Stomach (tissue), 9 donors: Measurements from ENCODE around the gene TMEM54. TPM values are rescaled to one million over a fixed set of nuclear protein-coding genes. Genes with fewer than 3 reads are reported as not detected.
A peak's percentile ranks its signal among the peaks of the same experiment; 100 is the strongest.

Experiments used
- DNase-seq, 2 donors: peaks; one replicate each; pipeline versions ENCODE4 v3.0.0 to v3.0.0-alpha.2; 2013 to 2019
- H3K27ac ChIP-seq, 5 donors: fragments of 200-600 bp in 4 of 5; sonication (generic) in 4 of 5; one replicate each; pipeline ENCODE4 v1.5.1; 2013 to 2019; ENCODE audit warnings: mild to moderate bottlenecking in 1 of 5, moderate library complexity in 1 of 5
- H3K27me3 ChIP-seq, 3 donors: fragments of 200-600 bp; sonication (generic); one replicate each; pipeline ENCODE4 v1.5.1; 2017 to 2019; ENCODE audit warnings: mixed run types in 1 of 3
- H3K36me3 ChIP-seq, 4 donors: fragments of 200-600 bp; sonication (generic); 1 replicate in 3 of 4; 2 replicates in 1 of 4; pipeline ENCODE4 v1.5.1; 2016 to 2019
- H3K4me1 ChIP-seq, 4 donors: fragments of 200-600 bp; sonication (generic); one replicate each; pipeline ENCODE4 v1.5.1; 2016 to 2019
- H3K4me3 ChIP-seq, 4 donors: fragments of 200-600 bp; sonication (generic) in 3 of 4; one replicate each; pipeline ENCODE4 v1.5.1; 2016 to 2019; ENCODE audit warnings: mild to moderate bottlenecking in 1 of 4
- H3K9me3 ChIP-seq, 4 donors: fragments of 200-600 bp; sonication (generic); one replicate each; pipeline ENCODE4 v1.5.1; 2016 to 2019
- EP300 ChIP-seq: sonication (generic); formaldehyde crosslinking; IDR thresholded peaks from one replicate; pipeline ENCODE4 v1.6.1; 2017; ENCODE audit warnings: antibody characterized with exemption
- POLR2A ChIP-seq, 4 donors: fragments of 450-650 bp; IDR thresholded peaks; one replicate each; pipeline ENCODE4 v1.6.1; 2016; ENCODE audit warnings: antibody characterized with exemption in 4 of 4, control low read depth in 2 of 4, mild to moderate bottlenecking in 1 of 4, moderate library complexity in 1 of 4
- POLR2AphosphoS5 ChIP-seq, 3 donors: sonication (generic); formaldehyde crosslinking; IDR thresholded peaks; one replicate each; pipeline ENCODE4 v1.6.1; 2016; ENCODE audit warnings: antibody characterized with exemption in 3 of 3
- WGBS, 5 donors: extraction: QIAGEN DNeasy Blood & Tissue Kit in 3 of 5; methylation state at CpG; one replicate each; pipeline versions ENCODE4 v1.1.5 to v1.1.7; 2013 to 2018; 5-methylcytosine and 5-hydroxymethylcytosine counted together
- intact Hi-C: fragments of 100-400 bp; cut with DNase I; formaldehyde crosslinking; loops from one replicate; pipeline ENCODE4 v1.15.1; 2023; ENCODE audit warnings: low total_unique reads
- polyA plus RNA-seq, 3 donors: library from polyadenylated mRNA; stranded (reverse); fragments of 200-250 nt; gene quantifications; one replicate each; pipeline ENCODE4 v1.2.3, GENCODE V29; 2013
- total RNA-seq, 5 donors: library from RNA; depleted of rRNA; stranded (reverse); fragments of >200 nt; gene quantifications; one replicate each; pipeline versions ENCODE4 v1.1.0 to v1.2.3, GENCODE V29; 2014 to 2016
- TF ChIP-seq, protein P1 (sequence below), 7 experiments: fragments of 450-650 bp in 4 of 7; fragments of 200-600 bp in 3 of 7; sonication (generic) in 3 of 7; IDR thresholded peaks; one replicate each; pipeline ENCODE4 v1.5.1; 2016 to 2019; ENCODE audit warnings: antibody characterized with exemption in 7 of 7, control low read depth in 2 of 7, mild to moderate bottlenecking in 1 of 7
- donor health status: healthy with polysubstance abuse.
- donor health status: Bipolar disorder and iron deficiency.
- donor health status: healthy.

The TMEM54 gene
- total and polyA plus RNA-seq, 8 donors, result 34.9 to 408 (median 159) TPM

DNA sequence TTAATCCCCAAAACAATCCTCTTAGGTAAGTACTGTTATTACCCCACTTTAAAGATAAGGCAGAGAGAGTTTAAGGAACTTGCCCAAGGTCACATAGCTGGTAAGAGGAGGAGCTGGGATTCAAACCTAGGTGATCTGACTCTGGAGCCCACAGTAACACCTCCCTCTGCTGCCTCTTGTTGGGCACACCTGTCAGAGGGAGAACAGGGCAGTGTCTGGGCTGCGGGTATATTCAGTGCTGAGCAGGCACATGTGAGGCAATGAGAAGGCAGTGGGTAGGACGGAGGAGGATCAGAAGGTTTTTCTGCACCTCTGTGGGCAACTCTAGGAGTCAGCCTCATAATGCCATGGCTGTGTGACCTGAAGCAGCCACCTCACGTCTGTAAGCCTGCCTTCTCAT lies 13.1 kb downstream of the TMEM54 start:
- intact Hi-C loops, result no loop called here
- 65 to 80% (median 69%) methylated on average over 3 of the region's 3 CpGs for WGBS, 5 donors
- H3K27me3 ChIP-seq, result peaks cover 11 to 89% (median 42%) of the 10 kb centered on the region in 3 donors
- H3K9me3 ChIP-seq, result no peaks in the 10 kb centered on the region
- H3K4me3 ChIP-seq, result no peak overlapping the region
- peaks cover 12 to 24% (median 21%) of the 10 kb centered on the region in 4 donors for H3K4me1 ChIP-seq
- no peak for TF ChIP-seq POLR2A (IDR thresholded peaks at IDR 0.05)
- no peak for TF ChIP-seq POLR2AphosphoS5 (IDR thresholded peaks at IDR 0.05)
- TF ChIP-seq, protein P1, sequence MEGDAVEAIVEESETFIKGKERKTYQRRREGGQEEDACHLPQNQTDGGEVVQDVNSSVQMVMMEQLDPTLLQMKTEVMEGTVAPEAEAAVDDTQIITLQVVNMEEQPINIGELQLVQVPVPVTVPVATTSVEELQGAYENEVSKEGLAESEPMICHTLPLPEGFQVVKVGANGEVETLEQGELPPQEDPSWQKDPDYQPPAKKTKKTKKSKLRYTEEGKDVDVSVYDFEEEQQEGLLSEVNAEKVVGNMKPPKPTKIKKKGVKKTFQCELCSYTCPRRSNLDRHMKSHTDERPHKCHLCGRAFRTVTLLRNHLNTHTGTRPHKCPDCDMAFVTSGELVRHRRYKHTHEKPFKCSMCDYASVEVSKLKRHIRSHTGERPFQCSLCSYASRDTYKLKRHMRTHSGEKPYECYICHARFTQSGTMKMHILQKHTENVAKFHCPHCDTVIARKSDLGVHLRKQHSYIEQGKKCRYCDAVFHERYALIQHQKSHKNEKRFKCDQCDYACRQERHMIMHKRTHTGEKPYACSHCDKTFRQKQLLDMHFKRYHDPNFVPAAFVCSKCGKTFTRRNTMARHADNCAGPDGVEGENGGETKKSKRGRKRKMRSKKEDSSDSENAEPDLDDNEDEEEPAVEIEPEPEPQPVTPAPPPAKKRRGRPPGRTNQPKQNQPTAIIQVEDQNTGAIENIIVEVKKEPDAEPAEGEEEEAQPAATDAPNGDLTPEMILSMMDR (IDR thresholded peaks at IDR 0.05), result no peak
- no peak for TF ChIP-seq EP300
- no peak for DNase-seq
- no peak overlapping the region for H3K27ac ChIP-seq
- no peaks in the 10 kb centered on the region for H3K36me3 ChIP-seq

DNA sequence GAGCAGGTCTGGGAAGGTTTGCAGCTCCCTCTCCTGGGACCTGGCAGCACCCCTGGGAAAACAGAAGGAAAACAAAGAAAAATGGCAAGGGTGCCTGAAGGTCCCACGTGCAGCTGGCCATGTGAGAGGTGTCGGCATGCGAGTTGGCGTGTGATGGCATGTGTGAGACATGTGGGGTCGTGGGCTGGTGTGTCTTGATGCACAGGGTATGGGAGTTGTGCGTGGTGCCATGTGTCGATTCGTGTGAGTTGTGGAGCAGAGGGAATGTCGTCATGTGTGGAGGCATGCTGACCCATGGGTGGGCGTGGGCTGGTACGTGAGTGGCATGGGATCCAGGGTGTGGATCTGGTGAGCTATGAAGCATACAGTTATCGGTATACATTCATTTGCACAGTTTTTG lies 13.6 kb downstream of the TMEM54 start:
- Histone ChIP-seq H3K27ac (no peak overlapping the region), H3K36me3 (no peaks in the 10 kb centered on the region), H3K4me3 (no peak overlapping the region), H3K27me3 (peaks cover 11 to 84% (median 36%) of the 10 kb centered on the region in 3 donors), H3K9me3 (no peaks in the 10 kb centered on the region), H3K4me1 (peaks cover 7 to 19% (median 15%) of the 10 kb centered on the region in 4 donors)
- TF ChIP-seq POLR2AphosphoS5 (IDR thresholded peaks at IDR 0.05) (no peak), POLR2A (IDR thresholded peaks at IDR 0.05) (no peak), EP300 (no peak)
- TF ChIP-seq, protein P1 (IDR thresholded peaks at IDR 0.05), result no peak
- DNase-seq, result no peak
- 72 to 81% (median 76%) methylated on average over 12 of the region's 12 CpGs for WGBS, 5 donors
- intact Hi-C loops, result no loop called here

DNA sequence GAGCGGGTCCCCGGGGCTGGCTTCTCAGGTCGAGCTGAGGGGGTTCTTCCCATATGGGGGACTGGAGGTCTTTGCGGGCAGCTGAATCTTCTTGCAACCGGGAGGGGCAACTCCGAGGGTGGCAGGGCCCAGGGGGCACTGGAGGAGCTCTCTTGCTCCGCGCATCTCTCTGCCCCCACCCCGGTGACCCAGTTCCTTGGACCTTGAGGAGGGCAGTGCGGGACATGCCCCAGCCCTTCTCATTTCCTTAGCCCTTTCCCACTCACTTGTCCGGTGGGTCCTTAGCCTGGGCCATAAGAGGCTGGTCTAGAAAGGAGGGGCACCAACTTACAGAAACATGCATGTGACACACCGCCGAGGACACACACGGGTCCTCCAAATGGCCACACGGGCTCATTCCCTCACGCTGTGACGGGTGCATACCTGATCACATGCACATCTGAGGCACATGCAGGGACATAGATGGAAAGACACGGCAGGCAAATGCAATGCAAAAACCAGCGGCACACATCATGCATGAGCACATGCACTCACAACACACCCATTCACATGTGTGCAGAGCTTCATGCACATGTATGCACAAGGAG lies 14.3 kb downstream of the TMEM54 start:
- TF ChIP-seq, protein P1 (IDR thresholded peaks at IDR 0.05), result no peak
- Histone ChIP-seq H3K27me3 (peaks cover 11 to 77% (median 36%) of the 10 kb centered on the region in 3 donors), H3K4me1 (peaks cover 11 to 22% (median 18%) of the 10 kb centered on the region in 4 donors), H3K4me3 (peak overlapping the region in 2 of 4 donors; percentile 24 to 41), H3K36me3 (no peaks in the 10 kb centered on the region), H3K9me3 (no peaks in the 10 kb centered on the region), H3K27ac (no peak overlapping the region)
- intact Hi-C loops, result no loop called here
- DNase-seq, result no peak
- 36 to 61% (median 48%) methylated on average over 8 to 19 of the region's 19 CpGs for WGBS, 5 donors

DNA sequence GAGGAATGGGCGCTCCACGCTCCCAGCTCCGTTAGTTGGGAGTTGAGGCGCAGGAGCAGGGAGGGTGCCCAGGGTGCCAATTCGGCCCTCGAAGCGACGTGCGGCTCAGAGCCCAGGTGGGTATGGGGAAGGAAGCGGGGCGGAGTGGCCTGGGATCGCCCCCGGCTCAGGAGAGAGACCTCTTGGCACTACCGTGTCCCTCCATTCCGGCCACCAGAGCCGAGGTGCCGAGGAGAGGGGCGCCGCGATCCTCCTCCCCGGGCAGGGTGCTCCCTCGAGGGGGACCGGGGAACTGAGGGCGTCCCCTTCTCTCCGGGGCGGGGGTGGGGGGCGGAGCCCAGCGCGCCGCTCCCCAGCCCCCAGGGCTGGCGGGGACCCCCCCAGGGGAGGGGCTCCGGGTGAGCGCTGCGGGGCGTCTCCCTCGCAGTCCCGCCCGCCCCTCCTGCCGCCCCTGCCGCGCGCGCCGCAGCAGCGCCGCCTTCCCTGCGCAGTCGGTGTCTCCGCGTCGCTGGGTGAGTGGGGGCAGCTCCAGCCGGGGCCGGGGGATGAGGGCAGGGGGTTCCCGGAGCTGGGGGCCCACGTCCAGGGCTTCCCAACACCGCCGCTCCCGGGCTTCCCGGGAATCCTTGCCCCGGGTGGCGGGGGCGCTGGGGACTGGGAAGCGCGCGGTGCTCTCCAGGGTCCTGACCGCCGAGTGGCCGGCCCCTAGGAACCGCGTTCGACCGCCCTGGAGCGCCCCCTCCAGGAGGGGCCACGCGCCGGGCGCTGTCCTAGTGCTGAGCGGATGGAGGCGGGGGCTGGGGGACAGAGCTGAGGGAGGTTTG lies 15.0 kb downstream of the TMEM54 start, which contains the start of gene HPCA:
Gene HPCA, plus strand, starts transcription at position 488 of the 824 bp plus-strand sequence. CDS start 2,408 bp downstream, outside the sequence.
- Histone ChIP-seq H3K36me3 (no peaks in the 10 kb centered on the region), H3K4me1 (peaks cover 17 to 29% (median 25%) of the 10 kb centered on the region in 4 donors), H3K4me3 (peak within 1 kb of the TSS; percentile 20 to 41 (median 30)), H3K27me3 (peaks cover 11 to 70% (median 36%) of the 10 kb centered on the region in 3 donors), H3K9me3 (no peaks in the 10 kb centered on the region), H3K27ac (no peak within 1 kb of the TSS)
- intact Hi-C loops, result no loop called here
- 3 to 4% (median 3%) methylated on average over 20 to 79 of the region's 79 CpGs for WGBS, 5 donors
- TF ChIP-seq, protein P1 (IDR thresholded peaks at IDR 0.05), result peak in 4 of 7 experiments; percentile 11 to 41 (median 20)
- no peak for TF ChIP-seq POLR2A (IDR thresholded peaks at IDR 0.05)
- no peak for TF ChIP-seq POLR2AphosphoS5 (IDR thresholded peaks at IDR 0.05)
- DNase-seq, result peak; percentile 61 to 90
